HG02763 (cell line): ENCODE data around the gene DNAJC3.
"Not testable (repeated sequence)": the region's sequence is repeated elsewhere in the genome, so short reads cannot be mapped to it uniquely, and the experiment has no call there.

Experiments used
- ATAC-seq: cut with Tn5 transposase; IDR thresholded peaks from one replicate; pipeline ENCODE4 v1.9.1; 2021; ENCODE audit warnings: mild to moderate bottlenecking, moderate library complexity; ENCODE audit not compliant: unreplicated experiment

DNAJC3 gene

DNA sequence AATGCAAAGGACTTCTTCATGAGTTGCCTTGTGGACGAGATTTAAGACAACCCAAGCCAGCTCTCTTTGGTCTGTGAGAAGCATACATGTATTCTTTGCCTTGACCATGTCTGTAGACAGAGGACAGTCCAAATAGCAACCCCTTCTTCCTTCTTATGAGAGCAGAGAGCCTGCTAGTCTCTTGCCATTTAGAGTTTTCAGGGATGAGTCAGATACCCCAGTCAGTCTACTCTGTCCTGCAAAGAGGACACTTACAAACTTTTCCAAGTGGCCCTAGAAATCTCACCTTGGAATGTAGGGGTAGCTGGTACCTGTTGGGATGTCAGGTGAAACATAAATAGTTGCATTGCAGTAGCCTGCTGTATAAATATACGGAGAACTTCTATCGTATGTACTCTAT, 36.7 kb downstream of the DNAJC3 start:
- ATAC-seq, result no peak

DNA sequence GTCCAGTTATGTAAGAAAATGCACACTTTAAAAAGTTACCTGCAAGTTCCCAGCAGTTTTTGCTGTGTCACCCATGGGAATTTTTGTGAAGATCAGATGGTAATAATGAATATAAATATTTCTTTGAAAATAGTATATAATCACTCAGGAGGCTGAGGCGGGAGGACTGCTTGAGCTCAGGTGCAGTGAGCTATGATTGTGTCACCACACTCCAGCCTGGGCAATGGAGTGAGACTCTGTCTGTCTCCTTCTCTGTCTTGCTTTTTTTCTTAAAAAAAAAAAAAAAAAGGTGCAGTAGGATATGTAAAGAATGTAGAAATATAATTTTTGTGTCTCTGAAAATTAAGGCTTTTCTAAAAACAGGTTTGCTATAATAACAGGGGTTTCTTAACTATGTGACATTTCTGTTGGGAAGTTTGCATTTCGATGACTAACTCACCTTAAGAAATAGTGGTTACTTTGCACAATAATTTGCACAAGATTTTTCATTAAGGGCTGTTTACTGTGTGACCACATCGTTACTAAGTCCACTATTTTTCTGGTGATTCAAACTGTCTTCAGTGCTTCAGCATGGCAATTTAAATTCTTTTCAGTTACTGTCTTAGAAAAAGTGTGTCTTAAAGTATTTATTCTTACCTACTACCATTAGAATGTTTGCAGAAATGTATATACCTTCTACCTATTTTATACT, 37.3 kb downstream of the DNAJC3 start:
- no peak for ATAC-seq

DNA sequence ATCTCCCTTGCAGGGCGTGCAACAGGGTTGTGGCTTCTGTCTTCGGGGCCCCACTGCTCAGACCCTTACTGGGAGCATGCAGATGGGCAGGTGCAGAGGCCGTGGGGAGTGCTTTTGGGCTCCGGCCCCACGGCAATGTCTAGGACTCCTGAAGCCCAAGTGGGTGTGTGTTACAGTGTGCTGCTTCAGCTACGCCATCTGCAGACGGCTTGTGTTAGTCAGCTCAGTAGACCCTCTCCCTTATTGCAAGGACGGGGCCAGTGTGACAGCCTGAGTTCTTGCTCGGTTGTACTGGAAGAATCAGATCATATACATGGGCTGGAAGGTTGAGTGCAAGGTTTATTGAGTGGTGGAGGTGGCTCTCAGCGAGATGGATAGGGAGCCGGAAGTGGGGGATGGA, 39.3 kb downstream of the DNAJC3 start:
- ATAC-seq, result no peak

DNA sequence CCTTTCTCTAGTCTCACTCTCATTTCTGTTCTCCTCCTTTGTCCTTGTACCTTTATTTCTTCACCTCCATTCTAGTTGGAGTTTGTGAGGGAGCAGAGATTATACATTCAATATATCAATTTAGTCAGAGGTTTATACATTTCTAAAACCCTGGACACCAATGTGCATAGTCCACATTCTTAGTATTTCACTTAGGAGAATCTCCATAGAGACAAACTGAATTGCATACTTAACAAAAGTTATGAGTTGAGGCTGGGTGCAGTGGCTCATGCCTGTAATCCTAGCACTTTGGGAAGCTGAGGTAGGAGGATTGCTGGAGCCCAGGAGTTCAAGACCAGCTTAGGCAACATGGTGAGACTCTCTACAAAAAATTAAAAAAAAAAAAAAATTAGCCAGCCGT, 45.3 kb downstream of the DNAJC3 start:
- ATAC-seq, result no peak

DNA sequence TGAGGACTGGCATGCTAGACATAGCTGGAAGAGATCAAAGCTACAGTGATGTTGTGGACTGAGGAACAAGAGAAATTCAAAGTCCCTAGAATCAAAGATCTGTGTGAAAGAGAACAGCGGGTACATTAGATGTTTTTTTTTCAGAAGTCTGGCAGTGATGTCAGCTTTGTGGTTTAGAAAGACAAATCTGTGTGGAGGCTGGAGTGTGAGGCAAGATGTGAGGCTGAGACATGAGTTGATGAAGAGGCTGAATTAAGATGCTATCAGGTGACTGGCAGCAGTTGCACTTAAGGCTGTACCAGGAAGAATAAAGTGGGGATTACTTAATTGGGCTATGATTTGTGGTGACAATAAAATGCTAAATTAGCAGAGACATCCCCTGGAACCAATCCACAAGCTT, 46.5 kb downstream of the DNAJC3 start:
- no peak for ATAC-seq

DNA sequence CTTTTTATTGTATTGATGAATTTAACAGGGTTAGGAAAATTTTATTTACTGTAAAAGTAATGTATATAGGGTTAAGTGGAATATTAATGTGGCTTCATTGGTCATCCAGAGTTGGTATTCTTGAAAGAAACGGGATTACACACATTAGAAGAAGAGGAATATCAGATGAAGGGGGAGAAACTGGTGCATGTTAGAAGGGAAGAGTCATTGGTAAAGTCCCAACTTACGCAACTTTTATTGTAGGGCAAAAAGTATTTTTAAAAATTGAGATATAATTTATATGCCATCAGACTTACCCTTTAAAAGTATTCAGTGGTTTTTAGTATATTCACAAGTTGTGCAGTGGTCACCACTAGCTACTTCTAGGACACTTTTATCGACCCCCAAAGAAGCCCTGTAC, 47.3 kb downstream of the DNAJC3 start:
- ATAC-seq, result no peak

DNA sequence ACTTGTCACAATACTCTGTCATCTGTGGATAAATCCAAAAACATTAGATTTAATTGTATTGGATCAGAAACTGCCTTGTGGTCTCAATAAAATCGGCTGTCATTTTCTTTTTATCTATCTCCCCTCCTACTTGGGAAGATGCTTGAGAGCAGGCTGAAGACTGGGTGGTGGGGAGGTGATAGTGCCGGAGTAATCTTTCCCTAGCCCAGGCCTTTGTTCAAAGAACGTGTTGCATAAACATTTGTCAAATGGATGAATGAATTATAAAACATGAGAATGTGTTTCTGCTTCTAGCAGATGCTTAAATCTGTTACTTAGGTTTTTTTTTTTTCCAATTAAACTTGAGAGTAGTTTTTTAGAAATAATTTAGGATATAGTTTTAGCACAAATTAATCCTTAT, 49.9 kb downstream of the DNAJC3 start:
- ATAC-seq, result no peak

DNA sequence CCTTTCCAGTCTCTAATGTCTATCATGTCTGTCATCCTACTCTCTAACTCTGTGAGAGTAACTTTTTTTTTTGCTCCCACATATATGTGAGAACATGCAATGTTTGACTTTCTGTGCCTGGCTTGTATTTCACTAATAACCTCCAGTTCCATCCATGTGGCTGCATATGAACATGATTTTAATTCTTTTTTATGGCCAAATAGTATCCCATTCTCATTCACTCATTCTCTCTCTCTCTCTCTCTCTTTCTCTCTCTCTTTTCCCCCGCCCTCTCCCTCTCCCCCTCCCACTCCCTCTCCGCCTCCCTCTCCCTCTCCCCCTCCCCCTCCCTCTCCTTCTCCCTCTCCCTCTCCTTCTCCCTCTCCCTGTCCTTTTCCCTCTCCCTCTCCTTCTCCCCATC, 52.0 kb downstream of the DNAJC3 start:
- no peak for ATAC-seq

DNA sequence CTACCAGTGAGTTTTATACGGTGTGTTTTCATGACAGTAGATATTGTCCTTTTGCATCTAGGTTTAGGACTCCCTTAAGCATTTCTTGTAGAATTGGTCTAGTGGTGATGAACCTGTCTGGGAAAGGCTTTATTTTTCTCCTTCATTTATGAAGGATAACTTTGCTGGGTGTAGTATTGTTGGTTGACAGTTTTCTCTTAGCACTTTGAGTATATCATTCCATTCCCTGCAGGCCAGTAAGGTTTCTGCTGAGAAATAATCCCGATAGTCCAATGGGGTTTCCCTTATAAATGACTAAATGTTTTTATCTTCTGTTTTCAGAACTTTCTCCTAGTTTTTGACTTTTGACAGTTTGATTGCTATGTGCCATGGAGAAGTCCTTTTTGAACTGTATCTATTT, 57.2 kb downstream of the DNAJC3 start:
- ATAC-seq, result no peak

DNA sequence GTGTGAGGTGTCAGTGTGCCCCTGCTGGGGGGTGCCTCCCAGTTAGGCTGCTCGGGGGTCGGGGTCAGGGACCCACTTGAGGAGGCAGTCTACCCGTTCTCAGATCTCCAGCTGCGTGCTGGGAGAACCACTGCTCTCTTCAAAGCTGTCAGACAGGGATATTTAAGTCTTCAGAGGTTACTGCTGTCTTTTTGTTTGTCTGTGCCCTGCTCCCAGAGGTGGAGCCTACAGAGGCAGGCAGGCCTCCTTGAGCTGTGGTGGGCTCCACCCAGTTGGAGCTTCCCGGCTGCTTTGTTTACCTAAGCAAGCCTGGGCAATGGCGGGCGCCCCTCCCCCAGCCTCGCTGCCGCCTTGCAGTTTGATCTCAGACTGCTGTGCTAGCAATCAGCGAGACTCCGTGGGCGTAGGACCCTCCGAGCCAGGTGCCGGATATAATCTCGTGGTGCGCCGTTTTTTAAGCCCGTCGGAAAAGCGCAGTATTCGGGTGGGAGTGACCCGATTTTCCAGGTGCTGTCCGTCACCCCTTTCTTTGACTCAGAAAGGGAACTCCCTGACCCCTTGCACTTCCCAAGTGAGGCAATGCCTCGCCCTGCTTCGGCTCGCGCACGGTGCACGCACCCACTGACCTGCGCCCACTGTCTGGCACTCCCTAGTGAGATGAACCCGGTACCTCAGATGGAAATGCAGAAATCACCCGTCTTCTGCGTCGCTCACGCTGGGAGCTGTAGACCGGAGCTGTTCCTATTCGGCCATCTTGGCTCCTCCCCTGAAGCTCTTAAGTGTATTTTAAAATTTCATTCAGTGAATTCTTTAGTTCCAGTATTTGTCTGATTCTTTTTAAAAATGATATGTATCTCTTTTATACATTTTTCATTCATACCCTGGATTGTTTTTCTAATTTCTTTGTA, 63.4 kb downstream of the DNAJC3 start:
- ATAC-seq, result not testable (repeated sequence)

DNA sequence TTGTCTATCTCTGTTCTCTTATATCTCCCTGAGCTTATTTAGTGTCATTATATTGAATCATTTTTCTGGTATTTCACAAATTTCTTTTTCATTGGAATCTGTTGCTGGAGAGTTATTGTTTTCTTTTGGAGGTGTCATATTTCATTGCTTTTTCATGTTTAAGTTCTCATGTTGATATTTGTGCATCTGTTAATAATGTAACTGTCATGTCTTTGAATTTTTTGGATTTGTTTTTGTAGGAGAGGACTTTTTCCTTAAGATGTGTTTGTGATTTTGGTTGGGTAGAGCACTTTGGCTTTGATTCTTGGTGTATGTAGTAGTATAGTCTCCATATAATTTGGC, 64.0 kb downstream of the DNAJC3 start:
- ATAC-seq, result no peak

DNA sequence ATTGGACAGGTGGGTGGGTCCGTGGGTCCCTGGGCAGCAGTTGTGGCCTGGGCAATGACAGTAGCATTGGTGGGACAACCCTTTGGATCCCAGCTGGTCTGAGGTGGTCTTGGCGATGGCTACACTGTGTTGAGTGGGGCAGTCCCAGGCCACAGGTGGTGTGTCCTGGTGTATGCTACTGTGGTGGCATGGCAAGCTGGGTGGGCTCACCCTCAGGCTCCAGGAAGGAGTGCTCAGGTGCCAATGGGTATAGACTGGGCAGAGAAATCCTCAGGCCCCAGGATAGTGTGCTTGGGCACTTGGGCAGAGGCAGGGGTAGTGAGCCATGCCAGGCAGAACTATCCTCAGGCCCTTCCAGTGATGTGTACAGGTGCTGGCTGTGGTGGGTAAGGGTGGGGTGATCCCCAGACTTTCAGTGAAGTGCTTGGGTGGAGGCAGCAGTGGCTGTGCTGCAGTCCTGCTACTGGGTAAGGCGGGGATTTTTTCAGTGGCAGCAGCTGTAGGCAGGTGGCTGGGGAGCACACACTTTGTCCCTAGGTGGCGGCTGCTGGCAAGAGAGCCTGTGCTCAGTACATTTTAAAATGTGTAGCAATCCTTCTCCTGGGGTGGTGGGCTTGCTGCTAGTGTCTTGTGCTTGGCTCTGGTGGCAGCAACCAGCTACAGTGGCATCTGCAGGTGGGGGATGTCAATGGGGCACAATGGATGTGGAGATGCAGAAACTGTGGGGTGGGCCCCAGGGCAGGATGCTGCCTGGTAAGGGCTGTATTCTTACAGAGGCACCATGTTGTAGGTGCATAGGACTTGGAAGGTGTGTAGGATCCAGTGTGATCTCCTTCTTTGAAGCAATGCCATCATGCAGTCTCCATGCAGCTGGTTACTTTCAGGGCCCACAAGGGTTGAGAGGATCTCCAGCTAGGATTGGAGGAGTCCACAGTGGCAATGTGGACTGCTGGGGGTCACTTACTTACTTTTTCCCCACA, 64.9 kb downstream of the DNAJC3 start:
- ATAC-seq, result no peak

DNA sequence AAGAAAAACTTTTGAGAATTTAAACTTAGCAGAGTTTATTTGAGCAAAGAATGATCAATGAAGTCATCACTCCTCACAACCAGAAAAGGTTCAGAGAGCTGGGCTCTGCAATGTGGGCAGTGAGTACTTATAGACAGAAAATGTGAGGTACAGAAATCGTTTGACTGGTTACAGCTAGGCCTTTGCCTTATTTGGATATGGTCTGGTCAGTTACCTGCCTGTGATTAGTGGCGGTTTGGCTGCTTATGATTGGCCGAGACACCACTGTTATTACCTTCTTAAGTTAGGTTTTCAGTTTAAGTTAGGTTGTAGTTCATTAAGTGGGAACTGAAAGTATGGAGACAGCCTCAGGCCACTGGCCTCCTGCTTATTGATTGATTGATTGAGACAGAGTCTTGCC, 66.3 kb downstream of the DNAJC3 start:
- no peak for ATAC-seq

DNA sequence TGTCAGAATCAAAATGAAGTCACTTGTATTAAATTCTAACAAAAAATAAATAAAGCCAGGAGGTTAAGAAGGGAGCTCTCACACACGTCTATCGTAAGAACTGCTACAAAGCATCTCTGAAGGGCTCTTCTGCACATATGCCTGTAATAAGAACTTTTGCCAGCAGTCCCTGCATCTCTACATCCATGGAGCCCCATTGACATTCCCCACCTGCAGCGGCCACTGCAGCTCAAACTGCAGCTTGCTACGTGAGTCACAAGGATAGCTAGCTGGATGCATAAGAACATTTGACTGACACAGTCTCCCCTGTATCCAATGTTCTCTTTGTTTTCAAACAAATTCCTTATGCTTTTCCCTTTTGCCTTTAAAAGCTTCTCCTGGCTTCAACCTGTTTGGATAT, 68.3 kb downstream of the DNAJC3 start:
- no peak for ATAC-seq

DNA sequence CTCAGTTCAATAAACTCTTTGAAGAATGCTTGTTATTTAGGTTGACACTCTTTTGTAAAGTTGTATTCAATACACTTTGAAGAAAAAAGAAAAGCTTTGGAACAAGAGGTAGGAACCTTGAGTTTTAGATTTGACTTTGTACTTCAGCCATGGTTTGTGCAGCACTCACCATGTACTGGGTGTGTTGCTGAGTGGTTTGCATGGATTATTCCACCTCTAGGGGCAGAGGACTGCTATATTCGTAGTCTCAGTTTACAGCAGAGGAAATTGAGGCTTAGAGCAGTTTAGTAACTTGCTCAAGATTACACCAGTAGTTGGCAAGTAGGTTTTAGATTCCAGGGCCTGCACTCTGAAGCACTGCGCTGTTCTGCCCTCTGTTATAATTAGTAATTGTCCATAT, 68.8 kb downstream of the DNAJC3 start:
- no peak for ATAC-seq

DNA sequence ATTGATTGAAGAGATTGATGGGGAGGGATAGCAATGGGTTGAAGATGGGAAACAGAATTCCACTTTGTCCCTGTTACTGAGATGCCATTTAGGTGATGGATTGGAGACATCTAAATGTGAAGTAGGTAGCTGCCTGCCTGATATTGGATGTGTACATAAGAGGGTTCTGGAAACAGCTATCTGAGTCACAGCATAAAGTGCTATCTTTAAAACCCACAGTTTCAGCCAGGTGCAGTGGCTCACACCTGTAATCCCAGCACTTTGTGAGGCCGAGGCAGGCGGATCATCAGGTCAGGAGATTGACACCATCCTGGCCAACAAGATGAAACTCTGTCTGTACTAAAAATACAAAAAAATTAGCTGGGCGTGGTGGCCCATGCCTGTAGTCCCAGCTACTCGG, 72.6 kb downstream of the DNAJC3 start:
- no peak for ATAC-seq

DNA sequence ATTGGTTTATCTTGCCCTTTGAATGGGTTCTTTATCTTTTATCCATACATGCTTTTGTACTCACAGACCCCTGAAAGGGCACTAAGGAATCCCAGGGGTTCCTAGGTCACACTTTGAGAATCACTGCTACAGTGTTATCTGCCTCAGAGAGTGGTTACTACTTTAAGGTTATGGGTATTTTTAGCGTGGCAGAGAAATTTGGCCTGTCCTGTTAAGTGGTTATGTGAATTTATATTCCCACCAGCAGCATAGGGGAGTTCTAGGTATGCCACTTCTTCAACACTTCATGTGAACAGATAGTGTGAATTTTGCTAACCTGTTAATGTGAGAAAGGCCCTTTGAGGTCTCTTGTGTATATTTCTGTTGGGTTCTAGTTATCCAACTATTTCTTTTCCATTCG, 75.7 kb downstream of the DNAJC3 start:
- no peak for ATAC-seq

DNA sequence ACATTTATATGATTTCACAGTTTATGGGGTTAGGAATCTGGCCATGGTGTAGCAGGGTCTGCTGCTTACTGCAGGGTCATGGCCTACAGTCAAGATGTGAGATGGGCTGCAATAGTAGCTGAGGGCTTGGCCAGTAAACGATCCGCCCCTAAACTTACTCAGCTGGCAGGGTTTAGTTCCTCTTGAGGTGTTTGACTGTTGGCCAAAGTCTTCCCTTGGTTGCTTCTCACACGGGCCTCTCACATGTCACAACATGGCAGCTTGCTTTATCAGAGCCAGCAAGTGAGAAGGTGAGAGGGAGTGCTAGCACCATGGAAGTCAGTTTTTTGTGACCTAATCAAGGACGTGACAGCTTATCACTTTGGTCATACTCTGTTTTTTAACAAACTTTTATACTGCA, 77.1 kb downstream of the DNAJC3 start:
- no peak for ATAC-seq

DNA sequence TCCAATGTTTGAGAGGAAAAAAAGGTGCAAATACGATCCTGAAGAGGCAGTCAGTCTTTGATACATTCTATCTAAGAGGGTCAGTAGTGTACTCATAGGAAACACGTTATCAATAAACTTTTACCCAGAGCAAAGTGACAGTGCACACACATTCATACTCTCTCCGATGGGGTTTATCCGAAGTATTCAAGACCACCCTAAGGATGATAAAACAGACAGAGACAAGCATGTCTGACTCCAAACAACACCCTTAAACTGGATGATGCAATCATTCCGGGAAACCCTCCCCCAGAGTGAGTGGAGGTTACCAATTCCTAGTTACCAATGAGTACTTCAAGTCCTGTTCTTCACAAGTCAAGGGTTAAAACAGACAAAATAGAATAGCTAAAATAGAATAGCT, 79.1 kb downstream of the DNAJC3 start:
- ATAC-seq, result no peak

DNA sequence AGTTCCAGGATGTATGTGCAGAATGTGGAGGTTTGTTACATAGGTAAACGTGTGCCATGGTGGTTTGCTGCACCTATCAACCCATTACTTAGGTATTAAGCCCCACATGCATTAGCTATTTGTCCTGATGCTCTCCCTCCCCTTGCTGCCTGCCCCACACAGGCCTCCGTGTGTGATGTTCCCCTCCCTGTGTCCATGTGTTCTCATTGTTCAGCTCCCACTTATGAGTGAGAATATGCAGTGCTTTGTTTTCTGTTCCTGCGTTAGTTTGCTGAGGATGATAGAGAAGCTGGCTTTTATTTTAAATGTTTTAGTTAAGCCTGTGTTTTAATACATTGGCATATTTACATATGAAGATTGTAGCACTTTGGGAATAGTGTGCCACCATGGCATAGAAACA, 85.7 kb downstream of the DNAJC3 start:
- not testable (repeated sequence) for ATAC-seq

DNA sequence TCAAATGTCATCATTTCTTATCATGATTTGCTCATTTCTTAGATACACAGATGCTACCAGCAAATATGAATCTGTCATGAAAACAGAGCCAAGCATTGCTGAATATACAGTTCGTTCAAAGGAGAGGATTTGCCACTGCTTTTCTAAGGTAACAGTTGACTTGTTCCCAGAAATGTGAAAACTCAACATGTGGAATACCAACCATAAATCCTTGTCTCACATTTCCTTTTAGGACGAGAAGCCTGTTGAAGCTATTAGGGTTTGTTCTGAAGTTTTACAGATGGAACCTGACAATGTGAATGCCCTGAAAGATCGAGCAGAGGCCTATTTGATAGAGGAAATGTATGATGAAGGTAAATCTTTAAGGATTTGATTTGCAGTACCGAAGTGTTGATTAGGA, 86.7 kb downstream of the DNAJC3 start:
- no peak for ATAC-seq
